GM10248 (cell line): ENCODE results near the gene PRR9.
"Not testable (repeated sequence)": the region's sequence is repeated elsewhere in the genome, so short reads cannot be mapped to it uniquely, and the experiment has no call there.

ENCODE experiments used
- CTCF ChIA-PET: fragments of 300-600 bp; sonication (Branson Sonifier 250); formaldehyde crosslinking; extraction: SDS; loops from one replicate; lab custom pipeline; 2021; ENCODE audit warnings: antibody characterized with exemption; lab: Yijun Ruan, JAX
- POLR2A ChIA-PET: fragments of 350-650 bp; sonication (Branson Sonifier 250); formaldehyde crosslinking; extraction: SDS; loops from one replicate; lab custom pipeline; 2020; ENCODE audit warnings: antibody characterized with exemption; lab: Yijun Ruan, JAX
- DNase-seq: peaks from one replicate; pipeline ENCODE4 v3.0.0; 2012; ENCODE audit errors: extremely low spot score
- CTCF ChIP-seq: IDR thresholded peaks from 2 replicates; pipeline ENCODE4 v1.5.1; 2012; ENCODE audit warnings: mild to moderate bottlenecking, low read depth; ENCODE audit errors: extremely low read depth, missing control alignments, control extremely low read depth

PRR9 gene

GRCh38 chr1:153227810-153228209 is 10.4 kb downstream of the PRR9 start:
- no peak for TF ChIP-seq CTCF
- POLR2A ChIA-PET: no interaction called here
- no peak for DNase-seq
- CTCF ChIA-PET: interaction anchor here (1.0 to 3.9 kb wide), 9 partner anchors 12 to 585 kb away, joined by 3 to 14 read pairs (median 5); no protein-coding TSS in a partner anchor

- no peak for DNase-seq
- CTCF ChIA-PET: interaction anchor here (0.7 to 3.9 kb wide), 25 partner anchors 8 to 586 kb away, joined by 3 to 19 read pairs (median 4); partner anchors contain the start of gene PRR9
- POLR2A ChIA-PET: no interaction called here
- no peak for TF ChIP-seq CTCF
Measured at GRCh38 chr1:153228491-153228890, 11.1 kb downstream of the PRR9 start.

- CTCF ChIA-PET: interaction anchor here (0.8 to 3.9 kb wide), 24 partner anchors 9 to 587 kb away, joined by 3 to 19 read pairs (median 4); partner anchors contain the start of genes PRR9 and SMCP
- POLR2A ChIA-PET, DNase-seq: not testable (repeated sequence)
- peak; percentile 43 for TF ChIP-seq CTCF
Measured at GRCh38 chr1:153229076-153229829, 11.9 kb downstream of the PRR9 start.

- no peak for DNase-seq
- no peak for TF ChIP-seq CTCF
- CTCF ChIA-PET: interaction anchor here (1.6 to 3.9 kb wide), 5 partner anchors 11 to 578 kb away, joined by 3 to 19 read pairs (median 10); no protein-coding TSS in a partner anchor
- POLR2A ChIA-PET: no interaction called here
Measured at GRCh38 chr1:153231363-153231762, 14.0 kb downstream of the PRR9 start.

GRCh38 chr1:153231785-153232184 is 14.4 kb downstream of the PRR9 start:
- POLR2A ChIA-PET: no interaction called here
- TF ChIP-seq CTCF: no peak
- DNase-seq: no peak
- CTCF ChIA-PET: interaction anchor here (1.7 kb wide), 2 partner anchors 11 kb away, joined by 5 to 10 read pairs; no protein-coding TSS in a partner anchor

GRCh38 chr1:153232553-153232952 is 15.2 kb downstream of the PRR9 start:
- TF ChIP-seq CTCF: no peak
- ChIA-PET POLR2A (no interaction called here), CTCF (interaction anchor here (0.7 to 2.7 kb wide), 5 partner anchors 9 to 56 kb away, joined by 3 to 19 read pairs (median 5); no protein-coding TSS in a partner anchor)
- DNase-seq: no peak
